HepG2 (cell line): Measurements from ENCODE around the gene CEP128. TPM values are rescaled to one million over a fixed set of nuclear protein-coding genes. Genes with fewer than 3 reads are reported as not detected.

Experiments used
- ELK4 ChIP-seq: sonication (generic); formaldehyde crosslinking; IDR thresholded peaks from 2 replicates; pipeline ENCODE4 v1.9.0; 2021; ENCODE audit warnings: missing genetic modification reagents, borderline replicate concordance
- EP300 ChIP-seq, 3 experiments: sonication (generic) in 1 of 3; formaldehyde crosslinking in 1 of 3; IDR thresholded peaks; 2 replicates each; pipeline versions ENCODE4 v1.5.1 to v1.6.1; 2011 to 2020; ENCODE audit warnings: low read depth in 2 of 3, low read length in 2 of 3, borderline replicate concordance in 1 of 3, improper control_type of control experiment in 1 of 3, mild to moderate bottlenecking in 1 of 3, missing genetic modification reagents in 1 of 3, moderate library complexity in 1 of 3
- FIP1L1 ChIP-seq: fragments of 200-400 bp; formaldehyde crosslinking; IDR thresholded peaks from 2 replicates; pipeline ENCODE4 v1.6.1; 2018; ENCODE audit warnings: low read depth, mild to moderate bottlenecking, low read length, moderate library complexity, borderline replicate concordance; ENCODE audit not compliant: insufficient read depth
- GABPA ChIP-seq, 2 experiments: IDR thresholded peaks; 2 replicates each; pipeline ENCODE4 v1.6.1; 2011 to 2016; ENCODE audit warnings: low read depth in 2 of 2, low read length in 1 of 2, missing biosample characterization in 1 of 2, missing genetic modification characterization in 1 of 2
- HNF1A ChIP-seq, 2 experiments: sonication (generic) in 1 of 2; formaldehyde crosslinking in 1 of 2; IDR thresholded peaks; 2 replicates each; pipeline versions ENCODE4 v1.4.0 to v1.6.1; 2016 to 2020; ENCODE audit warnings: borderline replicate concordance in 1 of 2, low read depth in 1 of 2, mild to moderate bottlenecking in 1 of 2, missing genetic modification reagents in 1 of 2
- HNF4G ChIP-seq, 2 experiments: sonication (generic) in 1 of 2; formaldehyde crosslinking in 1 of 2; IDR thresholded peaks; 2 replicates each; pipeline versions ENCODE4 v1.4.0 to v1.6.1; 2011 to 2020; ENCODE audit warnings: borderline replicate concordance in 2 of 2, low read depth in 2 of 2, mild to moderate bottlenecking in 2 of 2, low read length in 1 of 2, missing genetic modification reagents in 1 of 2, moderate library complexity in 1 of 2
- KDM1A ChIP-seq: IDR thresholded peaks from 2 replicates; pipeline ENCODE4 v1.6.1; 2016; ENCODE audit warnings: missing compliant biosample characterization
- NFIC ChIP-seq: IDR thresholded peaks from 2 replicates; pipeline ENCODE4 v1.6.1; 2012; ENCODE audit warnings: mild to moderate bottlenecking, low read length, inconsistent platforms
- PCBP1 ChIP-seq: fragments of 200-400 bp; formaldehyde crosslinking; IDR thresholded peaks from 2 replicates; pipeline ENCODE4 v1.6.1; 2017; ENCODE audit warnings: mild to moderate bottlenecking, low read depth, low read length, borderline replicate concordance
- RBM22 ChIP-seq: fragments of 200-400 bp; formaldehyde crosslinking; optimal IDR thresholded peaks from 2 replicates; pipeline ENCODE3; 2017; ENCODE audit warnings: mild to moderate bottlenecking, low read length, moderate library complexity
- SIN3A ChIP-seq: IDR thresholded peaks from 2 replicates; pipeline ENCODE4 v1.6.1; 2011; ENCODE audit warnings: low read depth, mild to moderate bottlenecking, control low read depth, low read length, borderline replicate concordance
- ZFP62 ChIP-seq: sonication (generic); formaldehyde crosslinking; IDR thresholded peaks from 2 replicates; pipeline ENCODE4 v1.4.0; 2020; ENCODE audit warnings: missing genetic modification reagents
- ZKSCAN1 ChIP-seq: fragments of 150-350 bp; IDR thresholded peaks from 2 replicates; pipeline ENCODE4 v1.6.1; 2014; ENCODE audit warnings: low read length
- ZNF607 ChIP-seq: sonication (generic); formaldehyde crosslinking; IDR thresholded peaks from 2 replicates; pipeline ENCODE4 v1.5.1; 2020; ENCODE audit warnings: missing genetic modification reagents, mild to moderate bottlenecking, borderline replicate concordance
- ZNF761 ChIP-seq: sonication (generic); formaldehyde crosslinking; conservative IDR thresholded peaks from 2 replicates; pipeline ENCODE4 v1.4.0; 2020; ENCODE audit warnings: mild to moderate bottlenecking, missing genetic modification reagents
- polyA plus RNA-seq, 8 experiments: library from polyadenylated mRNA; depleted of rRNA in 3 of 8; stranded (reverse) in 7 of 8; unstranded in 1 of 8; fragments of >200 nt; fragmentation: Illumina TruSeq in 4 of 8; extraction: Trizol in 4 of 8; gene quantifications; 2 replicates each; pipeline versions ENCODE4 v1.2.1 to v1.2.3, GENCODE V29; 2011 to 2016; ENCODE audit warnings: low read depth in 4 of 8, missing spikeins in 1 of 8, mixed read lengths in 1 of 8; ENCODE audit not compliant: insufficient read depth in 1 of 8
- total RNA-seq, 5 experiments: library from RNA; depleted of rRNA; stranded (reverse); fragments of >200 nt; fragmentation: Illumina TruSeq; extraction: Trizol; gene quantifications; 2 replicates each; pipeline ENCODE4 v1.2.3, GENCODE V29; 2016; ENCODE audit warnings: low read depth in 1 of 5
- TF ChIP-seq, protein P1 (sequence below): sonication (generic); formaldehyde crosslinking; IDR thresholded peaks from 2 replicates; pipeline ENCODE4 v1.8.0; 2023; ENCODE audit warnings: mild to moderate bottlenecking, missing genetic modification reagents
- TF ChIP-seq, protein P2 (sequence below): sonication (generic); formaldehyde crosslinking; IDR thresholded peaks from 2 replicates; pipeline ENCODE4 v1.4.0; 2020; ENCODE audit warnings: mild to moderate bottlenecking, missing genetic modification reagents

The CEP128 gene
- total and polyA plus RNA-seq, 2 of the 13 experiments (the other 11 are each of a cell fraction or from before 2014, with no cell fraction given) = 1.3 to 7.5 TPM

DNA sequence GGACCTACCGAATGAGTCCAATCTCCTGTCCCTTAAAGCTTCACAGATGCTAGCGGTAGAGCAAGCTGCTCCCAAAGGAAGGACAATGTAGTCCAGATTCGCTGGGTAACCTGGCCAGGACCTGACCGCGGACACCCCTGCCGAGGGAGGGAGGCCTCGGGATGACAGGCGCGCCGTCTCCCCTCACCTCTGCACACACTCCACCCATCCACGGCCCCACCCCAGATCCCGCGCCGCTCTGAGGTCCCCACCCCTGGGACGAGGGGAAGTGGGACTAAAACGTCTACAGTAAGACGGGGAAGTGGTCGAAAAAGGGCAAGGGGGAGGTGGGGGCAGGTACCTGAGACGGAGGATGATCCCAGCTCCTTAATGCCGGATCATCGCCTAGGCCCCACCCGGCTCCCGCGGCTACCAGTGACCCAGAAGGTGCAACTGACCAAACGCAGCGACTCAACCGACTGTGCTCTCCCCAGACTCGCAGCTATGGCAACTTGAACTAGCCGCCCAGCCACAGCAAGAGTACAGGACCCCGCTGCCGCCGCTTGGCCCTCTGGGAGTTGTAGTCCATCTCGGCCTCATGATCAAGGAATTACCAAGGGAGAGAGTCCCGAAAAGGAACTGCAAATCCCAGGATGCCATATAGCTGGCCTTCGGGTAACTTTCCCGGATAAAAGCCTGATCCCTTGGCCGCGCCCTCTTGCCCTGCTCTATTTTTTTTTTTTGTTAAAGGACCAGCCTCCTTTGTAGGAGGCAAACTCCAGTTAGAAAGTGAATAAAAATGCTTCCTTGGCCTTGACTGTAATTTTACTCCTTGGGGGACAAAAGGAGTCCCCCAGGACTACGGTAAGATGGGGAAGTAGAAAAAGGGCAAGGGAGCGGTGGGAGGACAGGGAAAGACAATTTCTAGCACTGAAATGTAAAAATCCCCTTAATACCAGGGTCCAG lies at the start of gene CEP128 (continued):
- TF ChIP-seq EP300 (IDR thresholded peaks at IDR 0.05; ENCODE audit: low read depth in 2 of 2, low read length in 2 of 2) (0 out of 4 replicates have a peak, but pooled peaks of 1 of the 2 experiments have one; percentile 17), EP300 (CRISPR knock-in tag; IDR thresholded peaks at IDR 0.05; ENCODE audit: borderline replicate concordance) (no peak), GABPA (IDR thresholded peaks at IDR 0.05; ENCODE audit: low read depth, low read length) (no peak), GABPA (CRISPR knock-in tag; IDR thresholded peaks at IDR 0.05; ENCODE audit: low read depth) (peak; percentile 76), KDM1A (CRISPR knock-in tag) (no peak), ZKSCAN1 (no peak), ELK4 (CRISPR knock-in tag) (no peak), ZNF607 (CRISPR knock-in tag) (no peak), ZFP62 (CRISPR knock-in tag) (no peak), FIP1L1 (no peak), PCBP1 (0 out of 2 replicates have a peak, but pooled peaks have one; percentile 48), NFIC (no peak), HNF1A (IDR thresholded peaks at IDR 0.05; ENCODE audit: low read depth) (0 out of 2 replicates have a peak, but pooled peaks have one; percentile 38), HNF1A (CRISPR knock-in tag; IDR thresholded peaks at IDR 0.05; ENCODE audit: borderline replicate concordance) (no peak), HNF4G (IDR thresholded peaks at IDR 0.05; ENCODE audit: borderline replicate concordance, low read depth, low read length) (no peak), HNF4G (CRISPR knock-in tag; IDR thresholded peaks at IDR 0.05; ENCODE audit: borderline replicate concordance, low read depth) (0 out of 2 replicates have a peak, but pooled peaks have one; percentile 35), SIN3A (peak; percentile 98; the same call in 1 of the 2 replicates), ZNF761 (CRISPR knock-in tag) (0 out of 2 replicates have a peak, but pooled peaks have one; percentile 15), RBM22 (peak; percentile 25)
- TF ChIP-seq, protein P1, sequence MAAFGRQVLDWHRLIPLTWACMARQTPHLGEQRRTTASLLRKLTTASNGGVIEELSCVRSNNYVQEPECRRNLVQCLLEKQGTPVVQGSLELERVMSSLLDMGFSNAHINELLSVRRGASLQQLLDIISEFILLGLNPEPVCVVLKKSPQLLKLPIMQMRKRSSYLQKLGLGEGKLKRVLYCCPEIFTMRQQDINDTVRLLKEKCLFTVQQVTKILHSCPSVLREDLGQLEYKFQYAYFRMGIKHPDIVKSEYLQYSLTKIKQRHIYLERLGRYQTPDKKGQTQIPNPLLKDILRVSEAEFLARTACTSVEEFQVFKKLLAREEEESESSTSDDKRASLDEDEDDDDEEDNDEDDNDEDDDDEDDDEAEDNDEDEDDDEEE (CRISPR knock-in tag) = no peak
- TF ChIP-seq, protein P2, sequence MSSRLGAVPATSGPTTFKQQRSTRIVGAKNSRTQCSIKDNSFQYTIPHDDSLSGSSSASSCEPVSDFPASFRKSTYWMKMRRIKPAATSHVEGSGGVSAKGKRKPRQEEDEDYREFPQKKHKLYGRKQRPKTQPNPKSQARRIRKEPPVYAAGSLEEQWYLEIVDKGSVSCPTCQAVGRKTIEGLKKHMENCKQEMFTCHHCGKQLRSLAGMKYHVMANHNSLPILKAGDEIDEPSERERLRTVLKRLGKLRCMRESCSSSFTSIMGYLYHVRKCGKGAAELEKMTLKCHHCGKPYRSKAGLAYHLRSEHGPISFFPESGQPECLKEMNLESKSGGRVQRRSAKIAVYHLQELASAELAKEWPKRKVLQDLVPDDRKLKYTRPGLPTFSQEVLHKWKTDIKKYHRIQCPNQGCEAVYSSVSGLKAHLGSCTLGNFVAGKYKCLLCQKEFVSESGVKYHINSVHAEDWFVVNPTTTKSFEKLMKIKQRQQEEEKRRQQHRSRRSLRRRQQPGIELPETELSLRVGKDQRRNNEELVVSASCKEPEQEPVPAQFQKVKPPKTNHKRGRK (CRISPR knock-in tag) = 0 out of 2 replicates have a peak, but pooled peaks have one; percentile 45
